Epithelial cell of proximal tubule (primary cell): Measurements from ENCODE around the gene SPRYD3. TPM values are rescaled to one million over a fixed set of nuclear protein-coding genes. Genes with fewer than 3 reads are reported as not detected.

ENCODE experiments used
- DNase-seq: peaks from one replicate; pipeline ENCODE4 v3.0.0-alpha.2; 2011; ENCODE audit warnings: low read depth
- H3K4me3 ChIP-seq: 2 replicates; pipeline ENCODE4 v1.5.1; 2011; ENCODE audit warnings: low read depth, mild to moderate bottlenecking, low read length
- CTCF ChIP-seq: conservative IDR thresholded peaks from 2 replicates; pipeline ENCODE4 v1.5.1; 2012; ENCODE audit warnings: low read depth, mild to moderate bottlenecking, low read length
- total RNA-seq: library from RNA; depleted of rRNA; stranded (reverse); fragments of >200 nt; gene quantifications from 2 replicates; pipeline ENCODE4 v1.2.3, GENCODE V29; 2015

SPRYD3 gene
- total RNA-seq, 1 donor from 2014 or later: 26.1 TPM

- no peak overlapping the region for H3K4me3 ChIP-seq
- no peak for DNase-seq
- TF ChIP-seq CTCF: no peak
These were observed 7.2 kb upstream of the SPRYD3 start for GRCh38 chr12:53086361-53086760.

DNA sequence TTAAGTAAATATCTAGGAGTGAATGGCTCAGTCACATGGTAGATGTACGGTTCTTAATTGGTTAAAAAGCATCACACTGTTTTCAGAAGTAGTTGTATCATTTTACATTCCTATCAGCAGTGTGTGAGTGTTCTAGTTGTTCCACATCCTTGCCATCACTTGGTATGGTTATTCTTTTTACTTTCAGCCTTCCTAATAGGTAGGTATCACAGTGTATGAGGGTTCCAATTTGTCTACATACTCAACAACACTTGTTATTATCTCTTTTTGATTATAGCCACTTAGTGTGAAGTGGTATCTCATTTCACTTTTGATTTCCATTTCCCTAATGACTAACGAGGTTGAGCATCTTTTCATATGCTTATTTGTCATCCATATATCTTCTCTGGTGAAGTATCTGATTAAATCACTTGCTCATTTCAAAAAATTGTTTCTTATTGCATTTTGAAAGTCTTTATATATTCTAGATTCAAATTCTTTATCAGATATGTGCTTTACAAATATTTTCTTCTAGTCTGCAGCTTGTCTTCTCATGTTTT is 3.5 kb upstream of the SPRYD3 start:
- H3K4me3 ChIP-seq: no peak overlapping the region
- no peak for TF ChIP-seq CTCF
- DNase-seq: no peak

GRCh38 chr12:53078425-53079225 is 565 bp downstream of the SPRYD3 start:
- peak overlapping the region; percentile 84 for H3K4me3 ChIP-seq
- DNase-seq: no peak
- TF ChIP-seq CTCF: no peak

GRCh38 chr12:53077030-53077429 is 2.2 kb downstream of the SPRYD3 start:
- DNase-seq: no peak
- TF ChIP-seq CTCF: no peak
- H3K4me3 ChIP-seq: no peak overlapping the region

- DNase-seq: no peak
- no peak overlapping the region for H3K4me3 ChIP-seq
- no peak for TF ChIP-seq CTCF
These were observed 2.7 kb downstream of the SPRYD3 start for GRCh38 chr12:53076461-53076860.

DNA sequence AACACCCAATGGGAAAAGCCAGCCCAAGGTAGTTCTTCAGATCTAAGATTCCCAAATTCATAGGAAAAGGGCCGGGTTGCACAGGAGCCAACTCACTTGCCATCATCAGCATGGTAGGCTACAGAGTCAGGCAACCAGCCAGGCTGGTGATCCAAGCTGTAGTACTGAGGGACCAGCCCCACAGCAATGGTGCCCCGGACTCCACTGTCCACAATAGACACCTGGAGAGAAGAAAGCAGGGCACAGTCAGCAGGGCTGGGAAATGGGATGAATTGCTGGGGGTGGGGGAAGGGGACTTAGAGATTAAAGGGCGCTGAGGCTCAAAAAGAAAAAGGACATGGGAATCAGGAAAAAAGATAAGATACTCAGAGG is 4.2 kb downstream of the SPRYD3 start:
- H3K4me3 ChIP-seq: no peak overlapping the region
- TF ChIP-seq CTCF: no peak
- DNase-seq: no peak
